ENCODE measurements around the gene EIF3CL.
"Not testable (repeated sequence)": the region's sequence is repeated elsewhere in the genome, so short reads cannot be mapped to it uniquely, and the experiment has no call there.

EIF3CL gene

GRCh38 chr16:28338230-28338629 lies 65.4 kb downstream of the EIF3CL start:
- DNase-seq, result not testable (repeated sequence)

- DNase-seq, result not testable (repeated sequence)
These were observed 66.5 kb downstream of the EIF3CL start for GRCh38 chr16:28336940-28337710.

GRCh38 chr16:28335678-28336077 lies 68.0 kb downstream of the EIF3CL start:
- not testable (repeated sequence) for DNase-seq

GRCh38 chr16:28332632-28333031 lies 71.0 kb downstream of the EIF3CL start:
- DNase-seq, result not testable (repeated sequence)

GRCh38 chr16:28330981-28331380 lies 72.7 kb downstream of the EIF3CL start:
- DNase-seq, result not testable (repeated sequence)

GRCh38 chr16:28330232-28330631 lies 73.4 kb downstream of the EIF3CL start:
- not testable (repeated sequence) for DNase-seq
